Activated naive CD4-positive, alpha-beta T cell treated with Interleukin-2 at 50 U/mL for 16 hours (primary cell): ENCODE data around the gene TSPAN15.
"Not testable (repeated sequence)": the region's sequence is repeated elsewhere in the genome, so short reads cannot be mapped to it uniquely, and the experiment has no call there.

Source experiments
- DNase-seq: peaks from one replicate; pipeline ENCODE4 v3.0.0-alpha.2; 2020

TSPAN15 gene

DNA sequence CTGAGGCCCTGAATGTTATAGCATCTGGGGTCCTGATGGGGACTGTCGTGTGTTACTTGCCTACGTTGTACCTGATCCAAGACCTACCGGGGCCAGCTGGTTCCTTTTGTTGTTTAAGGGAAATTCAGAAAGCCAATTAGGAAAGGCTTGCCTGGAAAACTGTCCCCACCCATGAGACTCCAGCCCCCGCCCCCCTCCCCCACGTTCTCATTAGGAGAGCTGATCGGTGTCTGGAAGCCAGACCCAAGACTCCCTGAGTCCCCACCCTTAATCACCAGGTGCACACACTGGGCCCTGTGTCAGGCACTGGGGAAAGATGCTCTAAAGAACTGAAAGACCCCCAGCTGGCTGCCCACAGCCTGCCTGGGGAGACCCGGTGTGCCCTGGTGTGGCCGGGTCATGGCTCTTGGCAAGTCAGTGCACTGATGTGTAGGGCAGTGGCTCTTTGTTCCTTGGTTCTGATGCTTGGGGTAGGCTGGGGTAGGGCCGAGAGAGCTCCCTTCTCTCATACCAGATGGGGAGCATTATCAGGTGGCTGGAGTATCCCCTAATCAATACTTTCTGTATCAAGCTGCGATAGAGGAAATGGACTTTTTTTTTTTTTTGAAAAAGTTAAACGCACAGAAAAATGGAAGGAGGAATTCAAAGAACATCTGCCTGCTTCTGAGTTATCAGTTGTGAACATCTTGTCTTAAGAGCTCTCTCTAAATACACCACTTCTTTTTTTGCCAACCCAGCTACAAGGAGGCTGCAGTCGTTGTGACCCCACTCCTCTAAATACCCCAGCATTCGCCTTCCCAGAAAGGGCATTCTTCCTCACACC, 16.9 kb downstream of the TSPAN15 start:
- no peak for DNase-seq

DNA sequence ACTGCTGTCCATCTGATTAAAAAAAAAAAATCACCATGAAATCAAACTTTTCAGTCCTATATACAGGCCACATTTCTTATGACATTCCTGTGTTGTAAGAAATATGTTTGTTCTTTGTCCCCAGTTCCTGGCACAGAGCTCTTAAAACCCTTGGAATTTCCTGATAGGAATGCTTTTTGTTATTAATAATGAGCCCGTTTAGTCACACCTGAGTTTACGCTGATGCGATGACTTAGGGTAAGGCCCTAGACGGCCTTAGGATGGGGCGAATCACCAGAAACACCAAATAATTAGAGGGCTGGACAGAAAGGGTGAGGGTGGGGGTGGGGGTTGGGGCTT, 17.5 kb downstream of the TSPAN15 start:
- DNase-seq: no peak

DNA sequence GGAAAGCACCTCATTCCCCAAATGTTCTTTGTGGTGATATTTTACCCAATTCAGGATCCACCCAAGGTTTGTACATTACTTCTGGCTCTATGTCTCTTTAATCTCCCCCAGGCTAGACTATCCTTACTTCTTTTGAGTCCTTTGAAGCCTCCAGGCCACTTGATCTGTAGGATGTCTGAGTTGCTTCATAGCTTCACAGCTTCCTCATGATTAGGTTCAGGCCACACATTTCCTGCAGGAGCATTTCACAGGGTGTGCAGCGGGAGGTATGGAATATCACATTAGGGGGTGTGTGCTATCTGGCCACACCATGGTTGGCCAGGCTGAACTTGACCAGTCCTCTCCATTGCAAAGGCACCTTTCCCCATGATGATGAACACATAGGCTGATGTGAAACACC, 18.7 kb downstream of the TSPAN15 start:
- DNase-seq: no peak

- DNase-seq: no peak
These were observed 19.5 kb downstream of the TSPAN15 start for GRCh38 chr10:69470463-69471384.

DNA sequence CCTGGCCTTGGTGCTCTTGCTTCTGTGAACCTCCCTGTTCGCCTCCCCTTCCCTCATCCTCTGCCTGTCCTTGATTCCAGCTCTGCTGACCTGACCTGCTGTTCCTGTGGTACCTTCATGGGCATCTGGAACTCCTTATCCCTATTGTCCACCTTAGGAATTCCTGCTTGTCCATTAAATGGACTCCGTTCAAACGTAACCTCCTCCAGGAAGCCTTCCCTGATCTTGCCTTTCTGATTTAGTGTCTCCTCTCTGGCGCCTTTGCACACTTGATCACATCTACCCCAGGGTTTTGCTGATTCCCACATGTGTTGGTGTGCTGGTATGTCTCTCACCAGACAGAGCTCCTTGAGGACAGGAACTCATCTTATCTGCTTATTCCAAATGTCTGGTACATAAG, 20.9 kb downstream of the TSPAN15 start:
- DNase-seq: no peak

DNA sequence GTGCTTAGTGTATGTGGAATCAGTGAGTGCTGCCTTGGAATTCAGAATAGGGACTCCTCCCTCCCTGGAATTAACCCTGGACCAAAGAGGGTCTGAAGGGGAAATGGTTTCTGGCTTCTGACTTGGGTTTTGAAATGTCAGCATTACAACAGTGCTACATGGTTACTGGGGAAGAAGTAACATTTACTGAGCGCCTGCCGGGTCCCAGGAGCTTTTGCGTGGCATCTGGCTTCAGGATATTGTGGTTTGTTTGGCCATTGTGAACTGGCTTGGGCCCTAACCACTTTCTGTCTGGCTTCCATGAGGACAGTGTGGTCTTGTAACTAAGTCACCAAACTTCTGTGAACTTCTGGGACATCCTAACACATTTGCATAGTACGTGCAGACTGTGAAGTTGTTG, 21.3 kb downstream of the TSPAN15 start:
- DNase-seq: no peak

DNA sequence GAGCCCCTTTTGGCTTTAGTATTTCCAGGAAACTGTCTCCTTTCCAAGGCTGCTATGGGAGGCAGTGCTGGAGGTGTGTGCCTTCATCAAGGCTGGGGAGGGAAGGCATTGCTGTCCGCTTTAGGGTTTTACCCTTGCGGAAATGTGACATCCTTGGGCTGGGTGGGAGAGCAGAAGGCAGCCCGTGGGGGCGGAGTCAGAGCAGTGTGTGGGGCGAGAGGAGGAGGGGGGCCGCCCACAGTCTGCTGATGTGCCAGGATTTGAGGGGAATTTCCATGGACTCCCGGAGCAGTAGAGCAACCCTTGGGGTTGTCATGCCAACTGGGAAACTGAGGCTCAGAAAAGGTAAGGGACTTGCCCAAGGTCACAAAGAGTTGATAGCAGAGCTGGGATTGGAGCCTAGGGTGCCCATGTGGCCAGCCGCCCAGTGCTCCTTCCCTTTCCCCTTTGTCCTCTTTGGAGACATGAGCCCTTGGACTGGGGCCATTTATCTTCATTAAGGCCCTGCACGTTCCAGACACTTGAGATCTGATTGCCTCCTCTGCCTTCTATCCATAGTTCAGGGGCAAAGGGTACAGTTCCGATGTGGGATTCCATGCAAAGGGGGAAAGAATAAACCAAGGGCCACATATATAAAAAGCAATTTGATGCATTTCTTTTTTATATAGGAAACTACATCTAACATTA, 22.2 kb downstream of the TSPAN15 start:
- no peak for DNase-seq

- DNase-seq: no peak
These were observed 23.6 kb downstream of the TSPAN15 start for GRCh38 chr10:69474742-69475432.

DNA sequence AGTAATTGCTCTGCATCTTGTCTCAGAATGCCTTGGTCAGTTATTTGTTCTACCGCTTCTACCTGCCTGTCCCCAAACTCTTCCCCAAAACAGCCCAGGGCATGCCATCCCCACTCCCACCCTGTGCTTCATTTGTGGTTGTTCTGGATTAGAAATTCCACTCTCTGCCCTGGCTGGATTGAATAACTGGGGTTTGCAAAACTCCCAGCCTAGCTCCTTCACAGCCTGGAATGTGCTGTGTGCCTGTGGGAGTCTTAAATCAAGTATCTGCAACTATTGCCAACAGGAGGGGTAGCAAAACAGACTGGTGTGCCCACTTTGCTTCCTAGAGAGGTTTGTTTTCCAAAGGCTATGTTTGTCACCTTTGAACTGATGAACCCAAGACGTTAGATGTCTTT, 24.2 kb downstream of the TSPAN15 start:
- DNase-seq: no peak

- DNase-seq: no peak
These were observed 26.8 kb downstream of the TSPAN15 start for GRCh38 chr10:69477968-69478597.

GRCh38 chr10:69479240-69480067, 28.2 kb downstream of the TSPAN15 start:
- DNase-seq: no peak

DNA sequence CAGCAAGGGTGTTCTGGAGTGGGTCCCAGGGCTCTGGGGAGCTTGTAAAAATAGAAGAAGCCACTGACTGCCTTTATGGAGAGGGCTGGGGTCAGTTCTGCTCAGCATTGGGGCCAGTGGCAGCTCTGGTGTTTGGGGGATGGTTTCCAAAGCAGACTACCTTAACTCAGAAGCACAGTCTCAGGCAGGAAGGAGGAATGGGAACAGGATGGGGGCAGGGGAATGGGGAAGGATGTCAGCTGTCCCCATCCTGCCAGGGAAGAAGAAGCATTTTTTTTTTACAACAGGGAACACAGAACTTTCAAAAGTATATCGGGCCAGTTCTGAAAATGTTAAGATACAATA, 28.8 kb downstream of the TSPAN15 start:
- DNase-seq: no peak

GRCh38 chr10:69481305-69481704, 30.0 kb downstream of the TSPAN15 start:
- DNase-seq: no peak

GRCh38 chr10:69481811-69482524, 30.7 kb downstream of the TSPAN15 start:
- no peak for DNase-seq

DNA sequence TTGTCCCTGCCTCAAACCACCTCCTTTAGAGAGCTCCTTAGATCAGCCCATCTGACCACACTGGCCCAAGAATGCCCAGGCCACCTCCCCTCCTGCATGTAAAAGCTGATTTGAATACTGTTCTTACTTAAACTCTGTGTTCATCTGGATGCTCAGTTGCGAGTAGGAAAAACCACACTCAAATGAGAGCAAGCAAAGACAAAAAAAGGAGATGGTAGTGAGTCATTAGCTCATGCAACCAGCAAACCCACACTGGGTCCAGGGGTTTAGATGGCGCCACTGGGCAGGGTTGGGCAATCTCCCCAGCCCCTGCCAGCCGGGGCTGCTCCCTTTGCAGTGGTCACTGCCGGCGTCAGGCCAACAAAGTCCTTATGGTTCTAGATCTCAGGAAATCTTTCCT, 32.7 kb downstream of the TSPAN15 start:
- DNase-seq: no peak

DNA sequence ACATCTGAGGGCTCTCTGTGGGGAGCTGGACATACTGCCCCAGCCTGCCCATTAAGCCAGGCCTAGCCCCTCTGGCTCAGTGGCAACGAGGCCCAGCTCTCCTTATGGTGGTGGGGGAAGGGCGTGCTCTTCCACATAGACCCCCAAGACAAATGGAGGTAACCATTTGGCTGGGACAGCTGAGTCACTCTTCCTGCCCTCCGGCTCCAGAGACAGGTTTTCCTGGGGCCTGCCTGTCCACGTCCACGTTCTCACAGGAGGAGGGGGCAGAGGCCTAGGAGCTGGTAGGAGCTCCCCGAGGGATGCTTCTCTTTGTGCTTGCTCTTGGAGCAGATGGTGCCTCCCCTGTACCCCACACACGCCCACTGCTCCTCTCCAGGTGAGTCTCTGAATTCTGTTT, 33.5 kb downstream of the TSPAN15 start:
- DNase-seq: no peak

DNA sequence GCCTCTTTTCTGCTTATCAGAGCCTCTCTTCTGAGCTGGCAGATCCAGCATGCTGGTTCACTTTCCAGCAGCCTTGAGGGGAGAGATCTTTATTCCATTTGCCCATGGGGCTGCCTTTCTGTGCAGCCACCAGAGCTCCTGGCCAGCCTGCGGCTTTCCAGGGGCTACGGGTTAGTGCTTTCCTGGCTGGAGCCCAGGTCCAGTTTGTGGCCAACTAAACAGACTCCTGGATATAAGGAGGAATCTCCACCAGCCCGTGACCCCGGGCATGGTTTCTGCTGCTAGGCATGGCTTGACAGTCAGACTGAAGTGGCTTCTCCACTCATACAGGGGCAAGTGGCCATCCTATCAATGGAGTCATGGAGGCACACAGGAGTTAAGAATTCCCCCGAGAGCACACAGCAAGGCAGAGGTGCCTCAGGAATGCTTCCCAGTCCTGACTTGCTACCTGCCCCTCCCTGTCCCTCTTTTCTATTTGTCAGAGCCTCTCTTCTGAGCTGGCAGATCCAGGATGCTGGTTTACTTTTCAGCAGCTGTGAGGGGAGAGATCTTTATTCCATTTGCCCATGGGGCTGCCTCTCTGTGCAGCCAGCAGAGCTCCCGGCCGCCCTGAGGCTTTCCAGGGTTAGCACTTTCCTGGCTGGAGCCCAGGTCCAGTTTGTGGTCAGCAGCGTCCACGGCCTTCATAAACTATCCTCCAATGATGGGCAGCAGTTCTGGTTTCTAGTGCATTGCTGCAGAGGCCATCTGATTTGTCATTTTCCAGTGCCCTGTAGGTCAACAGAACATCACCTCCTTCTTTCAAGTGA, 35.9 kb downstream of the TSPAN15 start:
- DNase-seq: no peak

DNA sequence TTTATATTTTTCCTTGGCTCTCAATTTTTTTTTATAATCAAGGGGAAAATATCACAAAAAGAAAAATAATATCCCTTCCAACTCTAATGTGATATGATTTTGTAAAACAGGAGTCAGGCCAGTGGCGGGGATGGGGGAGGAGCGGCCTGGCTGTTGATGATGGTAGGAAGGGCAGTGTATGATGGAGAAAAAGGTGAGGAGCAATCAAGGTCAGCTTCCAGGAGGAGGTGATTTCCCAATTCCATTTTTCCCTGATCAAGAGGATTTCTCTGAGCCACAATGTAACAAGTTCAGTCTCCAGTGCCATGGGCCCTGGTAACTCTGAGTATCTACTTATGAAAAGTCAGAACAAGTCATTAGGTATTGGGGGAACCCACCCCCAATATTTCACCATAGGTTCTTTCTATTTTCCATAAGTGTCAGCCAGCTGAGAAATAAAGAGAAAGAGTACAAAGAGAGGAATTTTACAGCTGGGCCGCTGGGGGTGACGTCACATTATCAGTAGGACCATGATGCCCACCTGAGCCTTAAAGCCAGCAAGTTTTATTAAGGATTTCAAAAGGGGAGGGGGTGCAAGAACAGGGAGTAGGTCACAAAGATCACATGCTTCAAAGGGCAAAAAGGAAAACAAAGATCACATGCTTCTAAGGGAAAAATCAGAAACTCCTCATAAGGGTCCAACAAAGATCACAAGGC, 37.0 kb downstream of the TSPAN15 start:
- DNase-seq: not testable (repeated sequence)

DNA sequence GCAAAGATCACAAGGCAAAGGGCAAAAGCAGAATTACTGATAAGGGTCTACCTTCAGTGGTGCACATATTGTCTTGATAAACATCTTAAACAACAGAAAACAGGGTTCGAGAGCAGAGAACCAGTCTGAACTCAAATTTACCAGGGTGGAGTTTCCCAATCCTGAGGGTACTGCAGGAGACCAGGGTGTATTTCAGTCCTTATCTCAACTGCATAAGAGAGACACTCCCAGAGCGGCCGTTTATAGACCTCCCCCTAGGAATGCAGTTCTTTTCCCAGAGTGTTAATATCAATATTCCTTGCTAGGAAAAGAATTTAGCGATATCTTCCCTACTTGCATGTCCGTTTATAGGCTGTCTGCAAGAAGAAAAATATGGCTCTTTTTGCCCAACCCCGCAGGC, 37.6 kb downstream of the TSPAN15 start:
- not testable (repeated sequence) for DNase-seq
